Trophoblast cell (in vitro differentiated cells and primary cell): ENCODE results near the gene DDX17.

Experiments used
- DNase-seq, 2 donors: peaks; one replicate each; pipeline ENCODE4 v3.0.0-alpha.2; 2016
- H2AFZ ChIP-seq: 2 replicates; pipeline ENCODE4 v1.6.1; 2013; ENCODE audit warnings: low read length, moderate library complexity, mild to moderate bottlenecking; ENCODE audit not compliant: insufficient read depth, poor library complexity
- H2AK5ac ChIP-seq: 2 replicates; pipeline ENCODE4 v1.6.1; 2013; ENCODE audit warnings: mild to moderate bottlenecking, low read length
- H2BK120ac ChIP-seq: 2 replicates; pipeline ENCODE4 v1.6.1; 2013; ENCODE audit warnings: low read length, mild to moderate bottlenecking, moderate library complexity; ENCODE audit not compliant: insufficient read depth, poor library complexity
- H2BK12ac ChIP-seq: 2 replicates; pipeline ENCODE4 v1.6.1; 2013; ENCODE audit warnings: mild to moderate bottlenecking, low read length, moderate library complexity
- H2BK5ac ChIP-seq: 2 replicates; pipeline ENCODE4 v1.6.1; 2013; ENCODE audit warnings: low read length, low read depth, moderate library complexity, mild to moderate bottlenecking; ENCODE audit not compliant: poor library complexity
- H3K14ac ChIP-seq: 2 replicates; pipeline ENCODE4 v1.6.1; 2013; ENCODE audit warnings: mild to moderate bottlenecking, low read length
- H3K18ac ChIP-seq: 2 replicates; pipeline ENCODE4 v1.6.1; 2013; ENCODE audit warnings: mild to moderate bottlenecking, low read length
- H3K23ac ChIP-seq: 2 replicates; pipeline ENCODE4 v1.6.1; 2013; ENCODE audit warnings: low read length
- H3K27ac ChIP-seq: 2 replicates; pipeline ENCODE4 v1.5.1; 2013; ENCODE audit warnings: low read depth, mild to moderate bottlenecking, inconsistent platforms, low read length, moderate library complexity
- H3K27me3 ChIP-seq: 2 replicates; pipeline ENCODE4 v1.6.1; 2013; ENCODE audit warnings: inconsistent platforms, mild to moderate bottlenecking, low read length, moderate library complexity; ENCODE audit not compliant: insufficient read depth
- H3K36me3 ChIP-seq, 2 experiments: 1 replicate in 1 of 2; 2 replicates in 1 of 2; pipeline ENCODE4 v1.6.1; 2013; ENCODE audit warnings: low read length in 2 of 2, mild to moderate bottlenecking in 2 of 2, moderate library complexity in 1 of 2; ENCODE audit not compliant: insufficient read depth in 2 of 2, control insufficient read depth in 1 of 2
- H3K4ac ChIP-seq: 2 replicates; pipeline ENCODE4 v1.6.1; 2013; ENCODE audit warnings: low read depth, mild to moderate bottlenecking, low read length, moderate library complexity
- H3K4me1 ChIP-seq, 2 experiments: 1 replicate in 1 of 2; 2 replicates in 1 of 2; pipeline ENCODE4 v1.6.1; 2013; ENCODE audit warnings: low read length in 2 of 2, mild to moderate bottlenecking in 2 of 2, moderate library complexity in 1 of 2; ENCODE audit not compliant: insufficient read depth in 2 of 2, control insufficient read depth in 1 of 2
- H3K4me2 ChIP-seq: 2 replicates; pipeline ENCODE4 v1.6.1; 2013; ENCODE audit warnings: inconsistent platforms, mild to moderate bottlenecking, low read length, moderate library complexity
- H3K4me3 ChIP-seq: 2 replicates; pipeline ENCODE4 v1.5.1; 2013; ENCODE audit warnings: mild to moderate bottlenecking, low read depth, low read length, inconsistent platforms
- H3K79me1 ChIP-seq: one replicate; pipeline ENCODE4 v1.6.1; 2013; ENCODE audit warnings: low read length
- H3K79me2 ChIP-seq: 2 replicates; pipeline ENCODE4 v1.6.1; 2013; ENCODE audit warnings: low read length, mild to moderate bottlenecking; ENCODE audit not compliant: control insufficient read depth, insufficient read depth, poor library complexity
- H3K9ac ChIP-seq: 2 replicates; pipeline ENCODE4 v1.6.1; 2013; ENCODE audit warnings: mild to moderate bottlenecking, low read length
- H3K9me3 ChIP-seq: 2 replicates; pipeline ENCODE4 v1.6.1; 2013; ENCODE audit warnings: low read depth, mild to moderate bottlenecking, control low read depth, inconsistent platforms, low read length; ENCODE audit not compliant: insufficient read depth
- H4K12ac ChIP-seq: 2 replicates; pipeline ENCODE4 v1.6.1; 2013; ENCODE audit warnings: low read depth, mild to moderate bottlenecking, low read length, moderate library complexity
- H4K8ac ChIP-seq: 2 replicates; pipeline ENCODE4 v1.6.1; 2013; ENCODE audit warnings: low read depth, mild to moderate bottlenecking, low read length, moderate library complexity
- H4K91ac ChIP-seq: one replicate; pipeline ENCODE4 v1.6.1; 2013; ENCODE audit warnings: low read depth, mild to moderate bottlenecking, low read length, moderate library complexity
- WGBS: extraction: QIAGEN DNeasy Blood & Tissue Kit; methylation state at CpG from one replicate; pipeline ENCODE4 v1.1.7; 2013; ENCODE audit warnings: missing lambda C conversion rate; ENCODE audit not compliant: insufficient read length, insufficient coverage; ENCODE audit errors: extremely low coverage; 5-methylcytosine and 5-hydroxymethylcytosine counted together

Gene DDX17

GRCh38 chr22:38505541-38506117 is 482 bp downstream of the DDX17 start:
- Histone ChIP-seq H3K4ac (peak overlapping the region; percentile 87), H2BK12ac (no peak overlapping the region), H4K91ac (peak overlapping the region; percentile 99), H2BK120ac (peak overlapping the region; percentile 82), H3K4me3 (peak overlapping the region; percentile 100), H3K23ac (no peak overlapping the region), H3K79me1 (peaks cover 14% of the 10 kb centered on the region), H3K27ac (peak overlapping the region; percentile 100), H3K36me3 (peaks cover 2 to 9% of the 10 kb centered on the region in 2 experiments), H3K9me3 (no peaks in the 10 kb centered on the region), H3K9ac (peak overlapping the region; percentile 100), H3K4me2 (peak overlapping the region; percentile 53), H4K12ac (peak overlapping the region; percentile 96), H2AK5ac (peak overlapping the region; percentile 90), H3K18ac (peak overlapping the region; percentile 98), H3K27me3 (no peaks in the 10 kb centered on the region), H3K79me2 (peaks cover 26% of the 10 kb centered on the region), H4K8ac (peak overlapping the region; percentile 99), H2AFZ (peak overlapping the region; percentile 78), H2BK5ac (peak overlapping the region; percentile 97), H3K14ac (peak overlapping the region; percentile 99), H3K4me1 (peaks cover 0 to 7% of the 10 kb centered on the region in 2 experiments)
- WGBS: no CpG with 5 or more reads among the region's 69 CpGs
- DNase-seq: peak; percentile 14 to 59

- Histone ChIP-seq H3K4me2 (peak overlapping the region; percentile 53), H4K91ac (peak overlapping the region; percentile 99), H3K79me1 (peaks cover 14% of the 10 kb centered on the region), H2AK5ac (peak overlapping the region; percentile 90), H3K23ac (no peak overlapping the region), H4K12ac (peak overlapping the region; percentile 96), H2AFZ (no peak overlapping the region), H3K9ac (peak overlapping the region; percentile 100), H3K4me1 (peaks cover 0 to 7% of the 10 kb centered on the region in 2 experiments), H3K27me3 (no peaks in the 10 kb centered on the region), H2BK120ac (peak overlapping the region; percentile 82), H3K79me2 (peaks cover 26% of the 10 kb centered on the region), H3K14ac (peak overlapping the region; percentile 99), H4K8ac (peak overlapping the region; percentile 99), H3K4me3 (peak overlapping the region; percentile 100), H2BK12ac (no peak overlapping the region), H3K18ac (peak overlapping the region; percentile 98), H3K4ac (peak overlapping the region; percentile 87), H3K27ac (peak overlapping the region; percentile 100), H2BK5ac (peak overlapping the region; percentile 97), H3K9me3 (no peaks in the 10 kb centered on the region), H3K36me3 (peaks cover 7 to 13% of the 10 kb centered on the region in 2 experiments)
- no CpG with 5 or more reads among the region's 35 CpGs for WGBS
- DNase-seq: peak in 1 of 2 donors; percentile 33
These were observed 1.2 kb downstream of the DDX17 start for GRCh38 chr22:38504731-38505540.

- Histone ChIP-seq H4K8ac (no peak overlapping the region), H3K79me2 (peaks cover 26% of the 10 kb centered on the region), H3K9me3 (no peaks in the 10 kb centered on the region), H3K9ac (no peak overlapping the region), H2BK5ac (no peak overlapping the region), H3K4me3 (no peak overlapping the region), H3K4ac (peak overlapping the region; percentile 86), H3K79me1 (peaks cover 14% of the 10 kb centered on the region), H3K27ac (no peak overlapping the region), H2BK120ac (no peak overlapping the region), H3K14ac (no peak overlapping the region), H3K18ac (no peak overlapping the region), H4K91ac (no peak overlapping the region), H3K36me3 (peaks cover 17 to 29% of the 10 kb centered on the region in 2 experiments), H2AK5ac (no peak overlapping the region), H3K4me1 (peaks cover 0 to 7% of the 10 kb centered on the region in 2 experiments), H3K23ac (no peak overlapping the region), H3K27me3 (no peaks in the 10 kb centered on the region), H3K4me2 (peak overlapping the region; percentile 52), H4K12ac (no peak overlapping the region), H2BK12ac (no peak overlapping the region), H2AFZ (no peak overlapping the region)
- DNase-seq: no peak
- WGBS: no CpG with 5 or more reads among the region's 4 CpGs
These were observed 3.1 kb downstream of the DDX17 start for GRCh38 chr22:38503021-38503420.

GRCh38 chr22:38501797-38502672 is 4.1 kb downstream of the DDX17 start:
- Histone ChIP-seq H3K9ac (no peak overlapping the region), H2AFZ (no peak overlapping the region), H3K79me2 (peaks cover 26% of the 10 kb centered on the region), H3K4me3 (no peak overlapping the region), H2BK12ac (no peak overlapping the region), H4K12ac (no peak overlapping the region), H4K8ac (no peak overlapping the region), H4K91ac (no peak overlapping the region), H3K23ac (no peak overlapping the region), H3K14ac (no peak overlapping the region), H2BK5ac (no peak overlapping the region), H3K4me1 (peaks cover 0 to 6% of the 10 kb centered on the region in 2 experiments), H3K9me3 (no peaks in the 10 kb centered on the region), H3K79me1 (peaks cover 14% of the 10 kb centered on the region), H3K18ac (no peak overlapping the region), H3K27me3 (no peaks in the 10 kb centered on the region), H3K36me3 (peaks cover 24 to 39% of the 10 kb centered on the region in 2 experiments), H3K27ac (no peak overlapping the region), H2BK120ac (no peak overlapping the region), H2AK5ac (no peak overlapping the region), H3K4me2 (no peak overlapping the region), H3K4ac (peak overlapping the region; percentile 84)
- DNase-seq: no peak
- no CpG with 5 or more reads among the region's 10 CpGs for WGBS
